Chondrocyte (in vitro differentiated cells): Measurements from ENCODE around the gene ACTR3. TPM values are rescaled to one million over a fixed set of nuclear protein-coding genes. Genes with fewer than 3 reads are reported as not detected.

Source experiments
- DNase-seq: peaks from one replicate; pipeline ENCODE4 v3.0.0; 2021; ENCODE audit warnings: mixed read lengths, low spot score
- H3K27ac Mint-ChIP-seq: one replicate; pipeline ENCODE4 v1.8.0; 2021; ENCODE audit warnings: mild to moderate bottlenecking, moderate library complexity, mixed read lengths; ENCODE audit not compliant: unreplicated experiment
- H3K27me3 Mint-ChIP-seq: 2 replicates; pipeline ENCODE4 v1.8.0; 2021; ENCODE audit warnings: low read depth, mixed read lengths
- H3K36me3 Mint-ChIP-seq: 2 replicates; pipeline ENCODE4 v1.8.0; 2021; ENCODE audit warnings: low read depth, mixed read lengths
- H3K4me1 Mint-ChIP-seq: 2 replicates; pipeline ENCODE4 v1.8.0; 2021; ENCODE audit warnings: low read depth, mild to moderate bottlenecking, mixed read lengths
- H3K4me3 Mint-ChIP-seq: one replicate; pipeline ENCODE4 v1.8.0; 2021; ENCODE audit warnings: mild to moderate bottlenecking, moderate library complexity, mixed read lengths; ENCODE audit not compliant: unreplicated experiment
- H3K9me3 Mint-ChIP-seq: 2 replicates; pipeline ENCODE4 v1.8.0; 2021; ENCODE audit warnings: low read depth, mixed read lengths
- total RNA-seq: library from RNA; stranded (reverse); gene quantifications from 3 replicates; pipeline ENCODE4 v1.2.1, GENCODE V29; 2021
- TF ChIP-seq, protein P1 (sequence below): fragments of 200-600 bp; sonication (generic); IDR thresholded peaks from 2 replicates; pipeline ENCODE4 v1.5.0; 2021; ENCODE audit warnings: antibody characterized with exemption, mild to moderate bottlenecking, moderate library complexity

ACTR3 gene
- total RNA-seq, 1 donor from 2014 or later: 434 TPM

DNA sequence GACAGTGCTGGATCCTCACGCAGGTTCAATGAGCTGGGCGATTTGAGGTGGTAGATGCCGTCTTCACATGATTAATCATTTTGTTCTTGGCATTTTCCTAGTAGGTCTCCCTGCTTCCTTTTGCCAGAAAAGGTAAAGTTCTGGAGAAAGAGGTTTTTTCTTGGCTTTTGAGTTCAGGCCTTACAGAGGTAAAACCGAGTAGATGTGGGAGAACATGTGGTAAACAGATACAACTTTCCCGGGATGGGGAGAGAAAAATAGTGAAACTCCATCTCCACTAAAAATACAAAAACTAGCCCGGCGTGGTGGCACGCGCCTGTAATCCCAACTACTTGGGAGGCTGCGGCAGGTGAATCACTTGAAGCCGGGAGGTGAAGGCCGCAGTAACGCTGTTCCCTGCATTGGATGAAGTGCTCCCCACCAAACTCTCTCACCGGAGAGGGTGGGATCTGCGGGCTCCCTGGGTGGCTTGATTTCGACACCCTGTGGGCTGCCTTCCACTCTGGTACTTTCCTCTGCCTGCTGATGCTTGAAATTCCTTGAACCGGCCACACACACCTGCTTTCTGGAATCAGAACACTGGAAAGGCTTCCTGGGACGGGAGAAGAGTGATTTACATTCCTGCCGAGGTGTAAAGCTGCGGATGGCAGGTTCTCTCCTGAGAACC lies 88.8 kb downstream of the ACTR3 start:
- peaks cover 20% of the 10 kb centered on the region for H3K4me1 Mint-ChIP-seq
- peaks cover 22% of the 10 kb centered on the region for H3K36me3 Mint-ChIP-seq
- H3K27ac Mint-ChIP-seq: peak overlapping the region; percentile 22

GRCh38 chr2:113979191-113980128 lies 89.6 kb downstream of the ACTR3 start:
- Mint-ChIP-seq H3K4me1 (peaks cover 20% of the 10 kb centered on the region), H3K9me3 (peaks cover 2% of the 10 kb centered on the region), H3K27me3 (no peaks in the 10 kb centered on the region), H3K4me3 (no peak overlapping the region), H3K36me3 (peaks cover 22% of the 10 kb centered on the region), H3K27ac (peak overlapping the region; percentile 22)
- TF ChIP-seq, protein P1, sequence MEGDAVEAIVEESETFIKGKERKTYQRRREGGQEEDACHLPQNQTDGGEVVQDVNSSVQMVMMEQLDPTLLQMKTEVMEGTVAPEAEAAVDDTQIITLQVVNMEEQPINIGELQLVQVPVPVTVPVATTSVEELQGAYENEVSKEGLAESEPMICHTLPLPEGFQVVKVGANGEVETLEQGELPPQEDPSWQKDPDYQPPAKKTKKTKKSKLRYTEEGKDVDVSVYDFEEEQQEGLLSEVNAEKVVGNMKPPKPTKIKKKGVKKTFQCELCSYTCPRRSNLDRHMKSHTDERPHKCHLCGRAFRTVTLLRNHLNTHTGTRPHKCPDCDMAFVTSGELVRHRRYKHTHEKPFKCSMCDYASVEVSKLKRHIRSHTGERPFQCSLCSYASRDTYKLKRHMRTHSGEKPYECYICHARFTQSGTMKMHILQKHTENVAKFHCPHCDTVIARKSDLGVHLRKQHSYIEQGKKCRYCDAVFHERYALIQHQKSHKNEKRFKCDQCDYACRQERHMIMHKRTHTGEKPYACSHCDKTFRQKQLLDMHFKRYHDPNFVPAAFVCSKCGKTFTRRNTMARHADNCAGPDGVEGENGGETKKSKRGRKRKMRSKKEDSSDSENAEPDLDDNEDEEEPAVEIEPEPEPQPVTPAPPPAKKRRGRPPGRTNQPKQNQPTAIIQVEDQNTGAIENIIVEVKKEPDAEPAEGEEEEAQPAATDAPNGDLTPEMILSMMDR: peak; percentile 76
- no peak for DNase-seq

More for the DNA sequence above, 88.8 kb downstream of the ACTR3 start:
- H3K9me3 Mint-ChIP-seq: peaks cover 2% of the 10 kb centered on the region
- no peak for DNase-seq
- TF ChIP-seq, protein P1: no peak
- no peak overlapping the region for H3K4me3 Mint-ChIP-seq
- no peaks in the 10 kb centered on the region for H3K27me3 Mint-ChIP-seq

- peaks cover 20% of the 10 kb centered on the region for H3K4me1 Mint-ChIP-seq
- no peaks in the 10 kb centered on the region for H3K27me3 Mint-ChIP-seq
- H3K27ac Mint-ChIP-seq: no peak overlapping the region
- peaks cover 2% of the 10 kb centered on the region for H3K9me3 Mint-ChIP-seq
- DNase-seq: no peak
- H3K4me3 Mint-ChIP-seq: no peak overlapping the region
- TF ChIP-seq, protein P1: no peak
- H3K36me3 Mint-ChIP-seq: peaks cover 10% of the 10 kb centered on the region
Measured at GRCh38 chr2:113980946-113981345, 91.1 kb downstream of the ACTR3 start.

DNA sequence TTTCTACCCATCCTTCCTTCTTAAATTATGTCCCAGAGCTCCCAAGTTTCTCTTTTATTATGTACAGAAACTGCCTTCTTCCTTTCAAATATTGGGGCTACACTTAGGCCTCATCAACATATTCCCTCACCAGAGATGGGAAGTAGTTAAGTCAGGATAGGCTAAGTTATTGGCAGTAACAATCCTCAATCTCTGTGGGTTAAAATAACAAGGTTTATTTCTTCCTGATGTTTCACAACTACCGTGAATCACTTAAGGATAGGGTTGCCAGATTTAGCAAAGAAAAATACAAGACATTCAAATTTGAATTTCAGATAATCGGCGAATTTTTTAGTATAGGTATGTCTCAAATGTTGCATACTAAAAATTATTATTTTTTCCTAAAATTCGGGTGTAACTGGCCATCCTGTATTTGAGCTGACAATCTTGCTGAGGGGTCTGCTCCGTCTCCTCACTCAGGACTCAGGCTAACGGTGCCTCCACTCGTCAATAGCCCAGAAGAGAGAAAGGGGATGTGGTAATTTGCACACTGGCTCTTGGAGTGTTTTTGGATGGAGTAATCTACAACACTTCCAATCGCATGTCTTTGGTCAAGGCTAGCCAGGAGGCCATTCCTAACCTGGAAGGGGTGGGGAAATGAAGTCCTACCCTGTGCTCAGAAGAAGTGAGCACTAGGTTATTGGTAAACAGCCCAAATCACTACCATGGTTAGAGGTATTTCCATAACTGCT lies 91.7 kb downstream of the ACTR3 start:
- DNase-seq: no peak
- Mint-ChIP-seq H3K4me3 (no peak overlapping the region), H3K9me3 (peaks cover 2% of the 10 kb centered on the region), H3K27me3 (no peaks in the 10 kb centered on the region), H3K36me3 (peaks cover 9% of the 10 kb centered on the region), H3K4me1 (peaks cover 20% of the 10 kb centered on the region), H3K27ac (no peak overlapping the region)
- TF ChIP-seq, protein P1: no peak
